NCI-H2227 treated with DMSO at 0.1 percent for 48 hours (cell line): ENCODE measurements around the gene KRTAP5-6.

Source experiments
- DNase-seq: peaks from one replicate; lab custom pipeline; 2025; lab: John Stamatoyannopoulos, UW

The KRTAP5-6 gene, protein sequence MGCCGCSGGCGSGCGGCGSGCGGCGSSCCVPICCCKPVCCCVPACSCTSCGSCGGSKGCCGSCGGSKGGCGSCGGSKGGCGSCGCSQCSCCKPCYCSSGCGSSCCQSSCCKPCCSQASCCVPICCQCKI

DNA sequence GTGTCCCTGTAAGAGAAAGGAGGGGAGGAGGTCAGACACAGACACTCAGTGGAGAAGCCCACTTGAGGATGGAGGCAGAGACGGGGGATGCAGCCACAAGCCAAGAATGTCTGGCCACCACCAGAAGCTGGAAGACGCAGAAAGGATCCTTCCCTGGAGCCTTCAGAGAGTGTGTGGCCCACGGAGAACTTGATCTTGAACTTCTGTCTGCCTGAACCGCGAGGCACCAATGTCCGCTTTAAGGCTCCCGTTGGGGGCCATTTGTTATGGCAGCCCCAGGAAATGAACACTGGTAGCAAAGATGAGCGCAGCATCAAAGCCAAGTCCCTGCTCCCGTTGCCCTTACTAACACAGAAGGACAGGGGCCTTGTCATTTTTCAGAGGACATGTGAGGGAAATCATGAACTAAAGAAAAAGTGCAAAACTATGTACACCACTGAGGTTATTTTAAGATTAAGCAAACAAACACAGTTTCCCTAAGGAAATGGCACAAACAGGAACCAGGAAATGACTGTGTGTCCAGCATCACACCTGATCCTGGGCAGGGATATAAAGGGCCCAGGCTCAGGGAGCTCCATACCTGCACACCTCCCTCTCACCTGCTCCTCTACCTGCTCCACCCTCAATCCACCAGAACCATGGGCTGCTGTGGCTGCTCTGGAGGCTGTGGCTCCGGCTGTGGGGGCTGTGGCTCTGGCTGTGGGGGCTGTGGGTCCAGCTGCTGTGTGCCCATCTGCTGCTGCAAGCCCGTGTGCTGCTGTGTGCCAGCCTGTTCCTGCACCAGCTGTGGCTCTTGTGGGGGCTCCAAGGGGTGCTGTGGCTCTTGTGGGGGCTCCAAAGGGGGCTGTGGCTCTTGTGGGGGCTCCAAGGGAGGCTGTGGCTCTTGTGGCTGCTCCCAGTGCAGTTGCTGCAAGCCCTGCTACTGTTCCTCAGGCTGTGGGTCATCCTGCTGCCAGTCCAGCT is at the start of gene KRTAP5-6:
Gene KRTAP5-6, plus strand, starts transcription at position 588 of the 963 bp plus-strand sequence. Its CDS starts 51 bp downstream, at position 639.
- no peak for DNase-seq

DNA sequence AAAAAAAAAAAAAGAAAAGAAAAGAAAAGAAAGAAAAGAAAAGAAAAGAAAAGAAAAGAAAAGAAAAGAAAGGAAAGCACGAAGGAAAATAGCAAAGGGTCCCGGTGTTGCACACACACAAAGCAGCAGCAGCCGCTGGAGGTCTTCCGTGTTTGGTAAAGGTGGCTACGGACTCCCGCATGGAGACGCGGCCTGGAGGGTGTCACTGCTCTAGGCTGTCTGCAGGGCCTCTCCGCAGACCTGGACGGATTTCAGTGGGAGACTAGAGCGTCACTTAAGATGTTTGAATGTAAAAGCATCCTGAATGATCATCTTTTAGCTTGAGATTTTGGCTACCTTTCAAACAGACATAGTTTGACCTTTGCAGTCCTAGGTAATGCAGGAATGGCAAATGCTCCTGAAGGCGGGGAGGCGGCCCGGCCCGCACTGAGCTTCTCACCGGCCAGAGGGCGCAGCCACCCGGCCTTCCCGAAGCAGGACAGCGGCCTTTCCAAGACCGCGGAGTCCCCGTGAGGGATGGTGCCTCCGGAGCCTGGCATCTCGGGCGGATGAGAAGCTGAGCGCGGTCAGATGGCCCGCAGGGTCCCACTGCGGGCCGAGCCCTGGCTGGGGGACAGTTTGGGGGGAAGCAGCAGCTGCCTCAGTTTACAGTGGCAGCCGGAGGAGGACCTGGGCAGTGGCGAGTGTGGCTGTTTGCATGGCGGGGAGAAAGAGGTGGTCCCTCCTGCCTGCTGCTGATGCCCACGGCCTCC is 48.9 kb upstream of the KRTAP5-6 start:
- DNase-seq: no peak

DNA sequence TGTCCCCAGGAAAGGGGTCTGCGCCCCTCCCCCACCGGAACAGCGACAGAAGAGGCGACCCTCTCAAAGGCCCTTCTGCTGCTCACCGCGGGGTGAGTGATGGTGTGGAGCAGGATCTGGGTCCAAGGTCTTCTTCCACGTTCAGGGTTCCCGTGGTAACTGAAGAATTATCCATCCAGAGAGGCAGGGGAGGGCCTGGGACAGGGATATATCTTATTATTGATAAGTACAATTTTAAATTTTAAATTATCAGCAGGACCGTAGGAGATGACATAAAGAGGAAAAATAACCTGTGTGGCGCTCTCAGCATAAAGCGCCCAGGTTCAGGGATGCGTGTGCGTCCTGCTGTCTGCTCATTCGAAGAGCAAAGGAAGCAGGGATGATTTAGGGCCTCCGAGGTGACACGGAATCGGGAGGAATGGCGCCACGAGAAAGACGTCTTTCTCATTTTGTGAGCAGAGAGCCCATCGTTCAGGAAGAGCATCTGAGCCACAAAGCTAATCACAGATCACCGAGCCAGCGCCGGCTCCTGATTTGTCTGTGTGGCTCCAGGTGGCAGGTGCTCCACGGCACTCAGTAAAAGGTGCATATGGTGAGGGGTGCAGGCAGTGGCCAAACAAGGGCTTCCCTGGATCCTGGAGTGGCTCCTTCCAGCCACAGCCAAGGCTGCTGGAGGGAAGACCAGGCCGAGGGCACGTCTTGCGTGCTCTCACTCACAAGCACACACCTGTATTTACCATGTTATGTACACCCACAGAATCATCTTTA is 48.2 kb upstream of the KRTAP5-6 start:
- DNase-seq: no peak

DNA sequence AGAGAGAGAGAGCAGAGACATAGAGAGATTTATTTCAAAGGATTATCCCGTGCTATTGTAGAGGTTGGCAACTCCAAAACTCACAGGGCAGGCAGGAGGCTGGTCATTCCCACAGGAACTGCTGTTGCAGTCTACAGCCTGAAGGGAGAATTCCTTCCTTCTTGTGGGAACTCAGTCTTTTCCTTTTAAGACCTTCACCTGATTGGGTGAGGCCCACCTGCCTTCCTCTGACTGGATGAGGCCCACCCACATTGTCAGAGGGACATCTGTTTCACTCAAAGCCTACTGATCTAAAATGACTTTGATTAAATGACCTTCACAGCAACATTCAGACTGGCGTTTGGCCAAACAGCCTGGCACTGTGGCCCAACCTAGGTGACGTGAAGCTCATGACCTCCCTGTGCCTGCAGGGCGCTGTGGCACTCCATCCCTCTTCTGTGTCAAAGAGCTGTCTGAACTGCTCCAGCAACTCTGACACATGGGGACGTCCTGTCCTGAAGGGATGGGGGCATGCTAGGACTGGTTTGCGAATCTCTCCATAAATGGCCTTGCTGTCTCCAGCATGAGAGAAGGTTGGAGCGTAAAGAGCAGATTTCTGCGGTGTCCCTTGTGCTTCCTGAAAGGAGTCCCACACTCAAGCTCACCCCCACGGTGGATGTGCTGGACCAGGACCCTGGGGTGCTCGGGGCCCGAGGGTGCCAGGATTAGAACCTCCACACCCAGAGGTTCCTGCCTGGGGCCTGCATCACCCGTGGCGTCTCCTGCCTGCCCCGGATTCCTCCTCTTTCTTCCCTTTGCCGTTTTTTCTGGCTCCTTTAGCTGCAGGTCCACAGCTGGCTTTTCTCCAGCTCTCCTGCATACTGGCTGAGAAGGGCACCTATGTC is 46.7 kb upstream of the KRTAP5-6 start:
- no peak for DNase-seq

DNA sequence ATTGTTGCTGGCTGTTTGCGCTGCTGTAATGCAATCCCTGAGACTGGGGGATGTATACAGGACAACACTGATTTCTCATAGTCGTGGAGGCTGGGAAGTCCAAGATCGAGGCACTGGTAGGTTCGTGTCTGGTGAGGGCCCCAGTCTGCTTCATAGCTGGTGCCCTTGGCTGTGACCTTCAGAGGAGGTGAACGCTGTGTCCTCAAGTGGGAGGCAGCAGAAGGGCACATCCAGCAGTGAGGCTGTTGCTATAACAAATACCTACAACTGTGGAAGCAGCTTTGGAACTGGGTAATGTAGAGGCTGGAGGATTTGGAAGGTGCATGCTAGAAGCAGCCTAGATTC is 46.1 kb upstream of the KRTAP5-6 start:
- peak; percentile 30 for DNase-seq

DNA sequence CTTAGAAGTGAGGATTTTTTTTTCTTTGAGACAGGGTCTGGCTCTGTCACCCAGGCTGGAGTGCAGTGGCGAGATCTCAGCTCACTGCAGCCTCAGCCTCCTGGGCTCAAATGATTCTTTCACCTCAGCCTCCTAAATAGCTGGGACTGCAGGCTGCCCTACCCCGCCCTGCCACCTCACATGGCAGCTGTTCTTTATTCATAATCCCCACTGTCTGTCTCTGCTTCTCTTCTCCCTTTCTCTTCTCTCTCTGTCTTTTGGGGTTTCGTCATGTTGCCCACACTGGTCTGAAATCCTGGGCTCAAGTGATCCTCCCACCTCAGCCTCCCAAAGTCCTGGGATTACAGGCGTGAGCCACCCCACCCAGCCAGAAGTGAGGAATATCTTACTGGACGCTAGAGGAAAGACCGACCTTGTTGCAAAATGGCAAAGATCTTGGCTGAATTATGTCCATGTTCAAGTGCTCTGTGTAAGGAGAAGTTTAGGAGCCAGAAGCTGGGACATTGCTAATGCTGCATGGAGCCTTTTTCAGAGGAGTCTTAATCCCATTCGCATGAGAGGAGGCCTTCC is 45.5 kb upstream of the KRTAP5-6 start:
- DNase-seq: no peak

DNA sequence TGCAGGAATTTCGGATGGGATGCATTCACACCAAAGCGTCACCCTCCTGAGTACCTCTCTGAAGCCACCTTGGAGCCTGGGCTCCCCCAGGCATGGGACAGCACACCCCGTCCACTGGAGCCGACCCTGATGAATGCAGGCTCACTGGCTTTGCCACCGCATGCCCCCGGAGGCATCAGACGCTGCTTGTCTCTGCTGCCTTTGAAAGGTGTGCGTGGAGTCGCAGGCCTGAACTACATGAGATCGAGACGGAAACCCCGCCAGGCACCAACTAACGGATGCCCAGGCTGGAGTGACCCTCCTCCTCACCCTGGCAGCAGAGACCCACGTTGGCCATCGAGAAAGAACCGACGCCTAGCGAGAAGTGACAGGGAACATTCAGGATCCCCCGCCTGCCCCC is 45.0 kb upstream of the KRTAP5-6 start:
- DNase-seq: no peak

DNA sequence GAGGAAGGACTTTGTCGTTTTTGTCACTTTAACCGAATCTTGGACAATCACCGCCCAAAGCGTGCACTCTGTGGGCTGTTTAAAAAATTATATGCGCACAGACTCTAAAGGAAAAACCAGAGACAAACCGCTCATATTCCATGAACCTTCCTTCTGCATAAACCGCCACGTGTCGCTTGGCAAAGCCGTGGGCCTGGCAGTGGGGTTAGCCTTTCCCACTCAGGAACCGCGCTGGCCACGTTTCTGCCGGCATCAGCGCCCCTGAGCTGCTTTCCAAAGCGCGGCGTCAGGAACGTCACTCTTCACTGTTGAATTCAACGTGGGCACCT is 44.6 kb upstream of the KRTAP5-6 start:
- no peak for DNase-seq

DNA sequence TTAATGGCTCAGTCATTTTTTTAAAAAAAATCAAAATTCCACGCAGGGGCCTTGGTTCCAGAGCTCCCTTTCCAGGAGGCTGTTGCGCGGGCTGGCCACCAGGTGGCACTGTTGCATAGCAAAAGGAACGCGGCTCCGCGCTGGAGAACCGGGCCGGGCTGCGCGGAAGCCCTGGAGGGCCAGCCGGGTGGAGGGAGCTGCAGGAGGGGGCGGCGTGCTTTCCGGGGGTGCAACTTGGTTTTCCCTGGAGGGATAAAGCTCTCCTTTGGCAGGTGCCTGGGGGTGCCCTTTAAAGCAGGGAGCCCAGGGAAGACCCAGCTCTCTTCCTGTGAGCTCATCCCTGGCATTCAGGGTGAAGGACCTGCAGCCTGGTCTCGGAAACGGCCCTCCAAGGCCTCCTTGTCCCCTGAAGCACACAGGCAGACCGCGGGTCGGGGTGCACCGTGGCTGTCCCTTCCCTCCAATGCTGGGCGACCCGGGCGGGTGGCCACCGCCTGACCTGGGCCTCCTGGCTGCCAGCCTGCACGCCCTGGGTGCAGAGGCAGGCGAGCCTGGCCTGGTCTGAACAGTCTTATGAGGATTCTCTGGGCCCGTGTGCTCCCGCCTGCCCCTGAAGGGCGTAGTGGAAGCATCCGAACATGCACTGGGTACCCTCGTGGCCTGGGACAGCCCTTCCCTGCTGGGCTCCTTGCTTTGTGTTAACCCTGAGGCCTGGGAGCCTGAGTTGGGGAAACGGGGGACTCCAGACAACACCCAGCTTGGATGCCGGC is 44.0 kb upstream of the KRTAP5-6 start:
- peak; percentile 76 for DNase-seq

DNA sequence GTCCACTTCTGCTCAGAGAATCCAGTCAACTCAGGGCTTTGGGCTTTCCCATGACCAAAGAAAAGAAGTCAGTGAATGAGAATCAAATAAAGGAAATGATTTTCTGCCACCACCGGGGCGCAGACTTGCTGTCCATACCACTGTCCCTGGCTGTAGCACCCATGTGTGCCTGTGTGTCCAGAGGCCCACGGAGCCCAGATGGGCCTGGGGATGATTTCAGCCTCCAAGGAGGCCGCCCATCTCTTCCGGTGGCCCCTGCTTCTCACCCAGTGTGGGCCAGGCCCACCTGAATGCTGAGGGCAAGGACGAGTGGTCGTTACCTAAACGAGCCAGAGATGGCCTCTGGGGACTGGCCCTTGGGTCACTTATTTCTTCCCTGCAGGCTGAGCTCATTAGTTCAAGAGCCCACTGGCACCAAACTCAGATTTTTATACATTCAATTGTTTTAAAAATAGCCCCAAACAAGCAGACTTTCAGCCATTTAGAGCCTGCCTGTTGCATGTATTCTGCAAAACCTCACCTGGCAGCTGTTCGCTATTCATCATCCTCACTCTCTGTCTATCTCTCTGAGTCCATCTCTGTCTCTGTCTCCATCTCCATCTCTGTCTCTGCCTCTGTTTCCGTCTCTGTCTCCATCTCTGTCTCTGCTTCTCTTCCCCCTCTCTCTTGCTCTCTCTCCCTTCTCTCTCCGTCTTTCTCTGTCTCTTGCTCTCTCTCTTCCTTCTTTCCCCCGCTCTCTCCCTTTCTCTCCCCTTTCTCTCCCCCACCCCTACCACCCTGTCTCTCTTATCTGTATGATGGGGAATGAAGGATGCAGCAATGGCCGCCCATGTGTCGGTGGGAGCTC is 43.2 kb upstream of the KRTAP5-6 start:
- DNase-seq: no peak

DNA sequence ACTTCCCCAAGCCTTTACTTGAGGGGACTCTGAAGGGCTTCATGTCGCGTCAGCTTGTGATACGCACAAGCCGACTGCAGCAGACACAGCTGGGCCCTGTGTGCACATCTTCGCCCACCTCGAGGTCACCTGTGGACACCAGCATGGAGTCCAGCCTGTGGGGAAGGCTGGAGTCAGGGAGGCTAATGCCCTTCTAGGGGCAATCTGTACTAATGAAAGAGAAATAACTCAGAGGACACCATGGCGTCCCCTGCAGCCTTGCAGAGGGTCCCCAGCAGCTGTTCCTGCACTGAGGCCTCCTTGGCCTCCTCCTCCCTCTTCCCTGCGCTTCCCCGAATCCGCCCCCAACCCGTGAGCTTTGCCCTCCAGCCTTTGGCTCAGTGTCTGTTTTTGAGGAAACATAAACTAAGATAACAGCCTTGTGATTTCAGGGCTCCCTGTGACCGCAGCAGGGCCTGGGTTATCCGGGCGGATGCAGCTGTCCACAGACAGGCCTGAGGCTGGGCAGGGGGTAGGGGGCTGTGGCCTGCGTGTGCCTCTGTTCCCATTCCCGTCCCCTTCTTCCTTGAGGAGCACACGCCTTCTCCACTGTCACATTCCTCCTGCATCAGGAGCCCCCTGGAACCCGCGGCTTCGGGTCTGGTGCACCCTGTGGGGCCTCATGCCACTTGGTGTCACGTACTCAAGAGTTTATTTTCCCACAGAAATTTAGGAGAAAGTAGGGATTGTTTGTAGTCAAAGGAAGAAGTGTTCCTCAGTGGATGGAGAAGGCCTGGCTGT is 42.4 kb upstream of the KRTAP5-6 start:
- no peak for DNase-seq

DNA sequence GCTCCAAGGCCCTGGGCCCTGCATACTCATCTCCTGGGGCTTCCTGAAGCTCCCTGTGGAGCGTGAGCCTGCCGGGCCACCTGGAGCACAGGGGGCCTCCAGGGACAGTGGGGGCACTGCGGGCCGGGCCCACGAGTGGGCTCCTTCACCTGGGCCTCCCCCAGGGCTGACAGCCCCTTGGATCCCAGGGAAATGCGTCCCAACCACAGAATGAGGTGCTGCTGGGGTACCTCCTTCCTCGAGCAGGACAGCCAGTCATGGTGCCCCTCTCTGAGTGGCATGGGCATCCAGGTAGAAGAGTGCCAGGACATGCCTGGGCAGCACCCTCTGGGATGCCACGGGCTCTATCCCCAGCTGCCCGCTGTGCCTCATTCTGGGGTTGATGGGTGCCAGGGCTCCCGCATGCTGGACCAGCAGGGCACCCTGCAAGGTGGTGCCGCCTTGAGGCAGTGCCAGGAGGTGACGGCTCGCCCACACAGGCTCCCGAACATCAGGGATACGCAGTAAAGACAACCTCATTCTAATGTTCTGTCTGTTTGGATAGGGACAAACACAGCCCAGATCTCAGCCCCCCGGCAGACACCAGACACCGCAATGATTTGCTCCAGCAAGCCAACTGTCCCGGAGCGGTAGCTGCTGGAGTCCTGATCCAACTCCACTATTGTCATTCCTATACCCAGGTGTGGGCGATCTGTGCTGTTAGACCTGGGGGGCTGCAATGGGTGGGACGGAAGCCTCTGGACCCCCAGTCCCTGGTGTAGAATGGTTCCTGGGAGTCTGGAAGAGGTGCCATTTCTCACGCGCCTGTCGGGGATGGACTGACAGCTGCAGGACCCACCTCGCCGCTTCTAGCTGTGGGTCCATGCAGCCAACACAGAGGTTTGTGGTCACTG is 41.6 kb upstream of the KRTAP5-6 start:
- DNase-seq: no peak

DNA sequence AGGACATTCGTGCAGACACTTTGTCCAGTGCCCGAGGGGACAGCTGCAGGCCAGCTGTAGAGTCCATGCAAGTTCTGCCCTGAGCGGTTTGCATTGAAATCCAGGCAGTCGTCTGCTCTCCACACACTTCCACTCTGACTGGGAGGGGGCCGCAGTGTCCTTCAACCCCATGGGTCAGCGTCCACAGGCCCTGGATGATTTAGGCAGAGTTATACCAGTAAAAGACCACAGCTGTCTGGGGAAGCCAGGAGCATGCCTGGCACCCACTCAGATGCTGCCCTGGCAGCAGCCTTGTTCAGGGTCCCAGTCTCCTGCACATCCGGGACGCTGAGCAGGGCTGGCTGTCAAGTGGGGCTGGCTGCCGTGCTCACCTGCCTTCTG is 40.9 kb upstream of the KRTAP5-6 start:
- no peak for DNase-seq

DNA sequence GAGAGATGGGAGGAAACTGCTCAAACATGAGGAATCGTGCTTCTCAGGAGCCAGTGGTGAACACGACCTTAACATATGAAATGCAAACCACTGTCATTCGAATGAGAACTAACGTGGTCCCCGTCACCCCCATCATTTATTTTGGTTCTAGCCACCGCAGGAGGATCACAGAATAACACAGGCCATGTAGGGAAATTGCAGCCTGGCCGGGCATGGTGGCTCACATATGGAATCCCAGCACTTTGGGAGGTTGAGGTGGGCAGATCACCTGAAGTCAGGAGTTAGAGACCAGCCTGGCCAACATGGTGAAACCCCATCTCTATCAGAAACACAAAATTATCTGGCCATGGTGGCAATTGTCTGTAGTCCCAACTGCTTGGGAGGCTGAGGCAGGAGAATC is 40.3 kb upstream of the KRTAP5-6 start:
- no peak for DNase-seq

DNA sequence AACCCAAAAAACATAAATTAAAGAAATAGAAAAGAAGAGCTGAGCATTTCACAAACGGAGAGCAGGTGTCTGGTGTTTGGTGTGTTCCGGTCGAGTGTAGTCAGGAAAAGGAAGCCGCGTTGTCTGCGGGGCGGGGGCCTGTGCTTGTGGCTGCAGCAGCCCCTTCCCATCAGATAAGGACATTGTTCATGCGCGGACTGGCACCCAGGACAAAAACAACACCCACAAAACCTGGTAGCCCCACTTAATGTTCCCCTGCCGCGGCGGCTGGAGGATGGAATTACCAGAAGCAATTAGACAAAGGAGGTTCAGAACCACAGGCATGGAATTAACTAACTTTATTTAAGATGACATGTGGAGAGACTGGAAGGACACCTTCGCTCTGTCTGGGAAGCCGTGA is 37.5 kb upstream of the KRTAP5-6 start:
- DNase-seq: no peak

DNA sequence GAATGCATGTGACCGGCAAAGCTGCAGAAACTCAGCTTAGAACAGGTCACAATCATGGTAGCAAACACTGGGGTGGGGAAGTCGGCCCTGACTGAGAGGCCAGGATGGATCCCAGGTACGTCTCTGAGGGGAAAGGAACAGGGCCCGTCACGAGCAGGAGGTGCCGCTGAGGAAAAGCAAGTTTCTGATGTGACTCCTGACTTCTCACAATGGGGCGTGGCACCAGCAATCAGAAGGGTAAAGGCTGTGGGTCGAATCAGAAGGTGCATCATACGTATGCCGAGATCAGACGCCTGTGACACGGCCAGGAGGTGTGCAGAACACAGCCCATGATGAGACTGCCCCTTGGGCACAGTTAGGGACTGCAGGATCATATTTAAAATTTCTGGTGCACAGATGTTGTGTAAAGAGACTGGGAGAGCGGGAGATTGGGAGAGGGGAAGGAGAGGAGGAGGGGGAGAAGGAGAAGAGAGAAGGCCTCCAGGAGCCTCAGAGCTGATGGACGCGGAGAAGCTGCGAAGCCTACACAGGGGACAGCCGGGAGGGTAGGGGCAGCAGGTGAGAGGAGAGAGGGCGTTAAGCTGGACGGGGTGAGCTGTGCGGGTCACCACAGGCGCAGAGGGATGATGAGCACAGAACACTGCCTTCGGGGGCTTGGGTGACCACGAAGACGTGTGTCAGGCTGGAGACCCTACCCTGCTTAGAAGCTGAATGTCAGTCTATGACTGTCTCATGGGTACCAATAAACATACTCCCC is 36.7 kb upstream of the KRTAP5-6 start:
- no peak for DNase-seq
